ENCODE results near the gene AKT1S1.

DNA sequence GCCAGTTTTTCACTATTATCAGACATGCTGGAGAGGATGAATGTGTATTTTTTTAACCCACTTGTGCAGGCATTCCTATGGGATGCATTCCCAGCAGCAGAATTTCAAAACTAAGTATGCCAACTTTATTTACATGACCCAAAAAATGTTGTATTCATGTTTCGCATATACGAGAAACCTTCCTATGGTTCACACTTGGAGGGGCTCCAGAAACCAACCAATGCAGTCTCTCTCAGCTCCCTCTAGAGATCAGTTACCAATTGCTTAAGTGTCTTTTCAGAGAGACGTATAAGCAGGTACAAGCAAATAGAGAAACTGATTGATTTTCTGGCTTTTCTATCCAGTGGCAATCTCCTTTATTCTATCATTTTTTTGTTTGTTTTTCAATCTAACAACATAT, 31.7 kb downstream of the AKT1S1 start:
- TF ChIP-seq CTCF (IDR thresholded peaks at IDR 0.05) (no peak), POLR2A (IDR thresholded peaks at IDR 0.05) (no peak)

Measured in heart left ventricle (tissue), 13 donors.